Mucosa of stomach (tissue), 1 donor: ENCODE results near the gene ETF1.
"Not testable (repeated sequence)": the region's sequence is repeated elsewhere in the genome, so short reads cannot be mapped to it uniquely, and the experiment has no call there.

Experiments
- H3K27me3 ChIP-seq: one replicate; pipeline ENCODE4 v1.7.0; 2013; ENCODE audit warnings: mild to moderate bottlenecking, low read length; ENCODE audit not compliant: control insufficient read depth, insufficient read depth
- H3K36me3 ChIP-seq: one replicate; pipeline ENCODE4 v1.7.0; 2013; ENCODE audit warnings: low read length; ENCODE audit not compliant: control insufficient read depth, insufficient read depth
- H3K4me1 ChIP-seq: one replicate; pipeline ENCODE4 v1.7.0; 2013; ENCODE audit warnings: mild to moderate bottlenecking, low read length; ENCODE audit not compliant: control insufficient read depth, insufficient read depth
- H3K4me3 ChIP-seq: one replicate; pipeline ENCODE4 v1.7.0; 2013; ENCODE audit warnings: low read length
- H3K9ac ChIP-seq: one replicate; pipeline ENCODE4 v1.7.0; 2013; ENCODE audit warnings: mild to moderate bottlenecking, low read length, moderate library complexity
- H3K9me3 ChIP-seq: one replicate; pipeline ENCODE4 v1.7.0; 2013; ENCODE audit warnings: mild to moderate bottlenecking, low read length, moderate library complexity; ENCODE audit not compliant: control insufficient read depth
- donor health status: Pancreatic carcinoma.

Gene ETF1

GRCh38 chr5:138515556-138516245 lies 27.3 kb downstream of the ETF1 start:
- Histone ChIP-seq H3K27me3 (no peaks in the 10 kb centered on the region), H3K4me3 (no peak overlapping the region), H3K9ac (no peak overlapping the region), H3K36me3 (peaks cover 8% of the 10 kb centered on the region), H3K4me1 (no peaks in the 10 kb centered on the region), H3K9me3 (no peaks in the 10 kb centered on the region)

GRCh38 chr5:138514021-138514420 lies 29.0 kb downstream of the ETF1 start:
- no peaks in the 10 kb centered on the region for H3K9me3 ChIP-seq
- no peak overlapping the region for H3K9ac ChIP-seq
- H3K4me3 ChIP-seq, result no peak overlapping the region
- no peaks in the 10 kb centered on the region for H3K27me3 ChIP-seq
- no peaks in the 10 kb centered on the region for H3K4me1 ChIP-seq
- H3K36me3 ChIP-seq, result peaks cover 9% of the 10 kb centered on the region

GRCh38 chr5:138508958-138509357 lies 34.1 kb downstream of the ETF1 start:
- no peaks in the 10 kb centered on the region for H3K4me1 ChIP-seq
- H3K9ac ChIP-seq, result no peak overlapping the region
- H3K36me3 ChIP-seq, result peaks cover 13% of the 10 kb centered on the region
- H3K27me3 ChIP-seq, result no peaks in the 10 kb centered on the region
- H3K4me3 ChIP-seq, result no peak overlapping the region
- H3K9me3 ChIP-seq, result no peaks in the 10 kb centered on the region

GRCh38 chr5:138507485-138507884 lies 35.6 kb downstream of the ETF1 start:
- not testable (repeated sequence) for H3K36me3 ChIP-seq, H3K4me1 ChIP-seq, H3K9me3 ChIP-seq, H3K4me3 ChIP-seq, H3K27me3 ChIP-seq, H3K9ac ChIP-seq

GRCh38 chr5:138506370-138507306 lies 36.4 kb downstream of the ETF1 start:
- H3K36me3 ChIP-seq, result peaks cover 5% of the 10 kb centered on the region
- H3K9me3 ChIP-seq, result no peaks in the 10 kb centered on the region
- H3K9ac ChIP-seq, result no peak overlapping the region
- H3K27me3 ChIP-seq, result no peaks in the 10 kb centered on the region
- H3K4me1 ChIP-seq, result no peaks in the 10 kb centered on the region
- H3K4me3 ChIP-seq, result no peak overlapping the region

- H3K27me3 ChIP-seq, result no peaks in the 10 kb centered on the region
- peaks cover 5% of the 10 kb centered on the region for H3K36me3 ChIP-seq
- H3K4me3 ChIP-seq, result no peak overlapping the region
- H3K9ac ChIP-seq, result no peak overlapping the region
- H3K4me1 ChIP-seq, result no peaks in the 10 kb centered on the region
- H3K9me3 ChIP-seq, result no peaks in the 10 kb centered on the region
Observed at GRCh38 chr5:138504799-138505198, 38.2 kb downstream of the ETF1 start.

GRCh38 chr5:138503487-138504270 lies 39.4 kb downstream of the ETF1 start:
- Histone ChIP-seq H3K4me3 (no peak overlapping the region), H3K4me1 (no peaks in the 10 kb centered on the region), H3K9me3 (no peaks in the 10 kb centered on the region), H3K27me3 (no peaks in the 10 kb centered on the region), H3K36me3 (peaks cover under 1% of the 10 kb centered on the region), H3K9ac (no peak overlapping the region)

- Histone ChIP-seq H3K36me3 (no peaks in the 10 kb centered on the region), H3K9ac (no peak overlapping the region), H3K4me3 (no peak overlapping the region), H3K9me3 (no peaks in the 10 kb centered on the region), H3K27me3 (no peaks in the 10 kb centered on the region), H3K4me1 (no peaks in the 10 kb centered on the region)
Observed at GRCh38 chr5:138502521-138502920, 40.5 kb downstream of the ETF1 start.

- Histone ChIP-seq H3K4me1 (no peaks in the 10 kb centered on the region), H3K36me3 (no peaks in the 10 kb centered on the region), H3K9ac (no peak overlapping the region), H3K27me3 (no peaks in the 10 kb centered on the region), H3K9me3 (no peaks in the 10 kb centered on the region), H3K4me3 (no peak overlapping the region)
Observed at GRCh38 chr5:138502121-138502520, 40.9 kb downstream of the ETF1 start.

GRCh38 chr5:138498376-138498775 lies 44.7 kb downstream of the ETF1 start:
- Histone ChIP-seq H3K36me3 (no peaks in the 10 kb centered on the region), H3K27me3 (no peaks in the 10 kb centered on the region), H3K9ac (no peak overlapping the region), H3K4me1 (peaks cover under 1% of the 10 kb centered on the region), H3K9me3 (no peaks in the 10 kb centered on the region), H3K4me3 (no peak overlapping the region)

- Histone ChIP-seq H3K4me3 (no peak overlapping the region), H3K9ac (no peak overlapping the region), H3K4me1 (peaks cover 24% of the 10 kb centered on the region), H3K36me3 (no peaks in the 10 kb centered on the region), H3K9me3 (no peaks in the 10 kb centered on the region), H3K27me3 (peaks cover 21% of the 10 kb centered on the region)
Observed at GRCh38 chr5:138495351-138495750, 47.7 kb downstream of the ETF1 start.
